GM12892 (cell line): ENCODE data around the gene SLIT3.

Source experiments
- DNase-seq: peaks from one replicate; pipeline ENCODE4 v3.0.0; 2011; ENCODE audit not compliant: insufficient read length
- FAIRE-seq: peaks from 2 replicates; lab custom pipeline; 2011; peaks lifted over from hg19 to GRCh38; lab: Jason Lieb, UNC
- POLR2A ChIP-seq: IDR thresholded peaks from 2 replicates; pipeline ENCODE4 v1.6.1; 2011; ENCODE audit warnings: low read depth, low read length, control low read depth
- POLR2AphosphoS5 ChIP-seq: IDR thresholded peaks from 2 replicates; pipeline ENCODE4 v1.6.1; 2011; ENCODE audit warnings: low read depth, low read length, control low read depth
- TAF1 ChIP-seq: IDR thresholded peaks from 2 replicates; pipeline ENCODE4 v1.6.1; 2011; ENCODE audit warnings: low read depth, mild to moderate bottlenecking, control low read depth, low read length, borderline replicate concordance

SLIT3 gene

GRCh38 chr5:168967882-168968620, 332.9 kb downstream of the SLIT3 start:
- DNase-seq, result no peak
- FAIRE-seq, result no peak
- no peak for TF ChIP-seq POLR2AphosphoS5
- TF ChIP-seq TAF1, result no peak
- no peak for TF ChIP-seq POLR2A

- no peak for TF ChIP-seq POLR2A
- TF ChIP-seq POLR2AphosphoS5, result no peak
- no peak for TF ChIP-seq TAF1
- no peak for DNase-seq
- no peak for FAIRE-seq
Observed at GRCh38 chr5:168965638-168966037, 335.3 kb downstream of the SLIT3 start.

- DNase-seq, result no peak
- FAIRE-seq, result no peak
- TF ChIP-seq POLR2A (no peak), TAF1 (no peak), POLR2AphosphoS5 (no peak)
Observed at GRCh38 chr5:168964182-168964581, 336.8 kb downstream of the SLIT3 start.

GRCh38 chr5:168962306-168962705, 338.6 kb downstream of the SLIT3 start:
- TF ChIP-seq TAF1 (no peak), POLR2A (no peak), POLR2AphosphoS5 (no peak)
- DNase-seq (no peak), FAIRE-seq (no peak)

GRCh38 chr5:168961681-168962080, 339.3 kb downstream of the SLIT3 start:
- DNase-seq (no peak), FAIRE-seq (no peak)
- TF ChIP-seq POLR2AphosphoS5, result no peak
- no peak for TF ChIP-seq POLR2A
- no peak for TF ChIP-seq TAF1

- TF ChIP-seq POLR2A (no peak), POLR2AphosphoS5 (no peak), TAF1 (no peak)
- DNase-seq, result no peak
- no peak for FAIRE-seq
Observed at GRCh38 chr5:168960497-168960896, 340.4 kb downstream of the SLIT3 start.

- no peak for DNase-seq
- no peak for TF ChIP-seq POLR2AphosphoS5
- TF ChIP-seq POLR2A, result no peak
- TF ChIP-seq TAF1, result no peak
- no peak for FAIRE-seq
Observed at GRCh38 chr5:168953351-168953750, 347.6 kb downstream of the SLIT3 start.

GRCh38 chr5:168952196-168952595, 348.7 kb downstream of the SLIT3 start:
- FAIRE-seq (no peak), DNase-seq (no peak)
- TF ChIP-seq POLR2A, result no peak
- TF ChIP-seq TAF1, result no peak
- no peak for TF ChIP-seq POLR2AphosphoS5

- no peak for FAIRE-seq
- DNase-seq, result no peak
- no peak for TF ChIP-seq POLR2A
- no peak for TF ChIP-seq POLR2AphosphoS5
- TF ChIP-seq TAF1, result no peak
Observed at GRCh38 chr5:168951769-168952168, 349.2 kb downstream of the SLIT3 start.

GRCh38 chr5:168951356-168951755, 349.6 kb downstream of the SLIT3 start:
- no peak for FAIRE-seq
- no peak for DNase-seq
- TF ChIP-seq POLR2AphosphoS5 (no peak), POLR2A (no peak), TAF1 (no peak)

GRCh38 chr5:168950241-168950951, 350.5 kb downstream of the SLIT3 start:
- FAIRE-seq (peak; percentile 53), DNase-seq (no peak)
- no peak for TF ChIP-seq POLR2AphosphoS5
- TF ChIP-seq TAF1, result no peak
- no peak for TF ChIP-seq POLR2A
